Renal cortex interstitium (tissue), 11 donors: ENCODE data around the gene IGSF21. TPM values are rescaled to one million over a fixed set of nuclear protein-coding genes. Genes with fewer than 3 reads are reported as not detected.

Source experiments
- DNase-seq, 11 donors: peaks; one replicate each; pipeline ENCODE4 v3.0.0-alpha.2; 2013; ENCODE audit warnings: low read depth in 9 of 11, low spot score in 4 of 11; ENCODE audit errors: extremely low read depth in 1 of 11
- polyA plus RNA-seq, 3 donors: library from polyadenylated mRNA; unstranded; fragments of 120-200 nt; gene quantifications; one replicate each; pipeline ENCODE4 v1.2.1, GENCODE V29; 2013; ENCODE audit not compliant: insufficient read length in 3 of 3

IGSF21 gene
- polyA plus RNA-seq, 3 donors: 0.22 to 0.26 (median 0.26) TPM

DNA sequence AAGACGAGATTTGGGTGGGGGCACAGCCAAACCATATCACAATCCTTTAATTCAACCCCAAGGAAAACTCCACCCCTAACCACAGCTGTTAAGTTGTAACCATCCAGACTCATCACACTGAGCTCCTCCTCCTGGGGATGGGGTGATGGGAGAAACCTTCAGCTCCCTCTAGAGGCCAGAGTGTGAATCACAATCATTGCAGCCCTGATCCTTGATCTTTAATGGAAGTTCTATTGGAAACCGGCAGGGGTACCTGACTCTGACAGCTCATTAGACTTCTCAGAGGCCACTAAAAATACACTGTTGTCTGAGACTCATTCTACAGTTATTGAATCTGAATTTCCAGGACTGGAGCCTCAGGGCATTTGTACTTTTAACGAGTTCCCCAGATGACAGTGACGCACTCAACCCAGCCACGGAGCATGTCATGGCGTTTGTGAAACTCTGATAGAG lies 127.2 kb downstream of the IGSF21 start:
- DNase-seq: peak in 9 of 11 donors; percentile 3 to 27 (median 11)

DNA sequence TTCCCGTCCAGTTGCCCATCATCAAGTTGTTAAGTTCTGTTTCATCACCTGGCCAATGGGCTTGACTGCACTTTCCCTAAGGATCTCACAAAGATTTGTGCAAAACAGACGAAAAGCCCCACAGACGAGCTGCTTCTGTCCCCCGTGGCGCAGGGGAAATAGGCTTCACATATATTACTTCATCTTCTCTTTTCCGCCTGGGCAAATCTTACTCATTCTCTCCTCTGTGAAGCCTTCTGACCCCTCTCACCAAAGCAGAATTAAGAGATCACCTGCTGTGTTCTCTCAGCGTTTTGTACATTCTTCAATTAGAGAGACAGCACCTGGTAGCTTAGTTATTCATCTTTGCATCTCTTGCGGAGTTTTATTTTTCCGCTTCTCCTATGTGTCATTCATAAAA lies 129.8 kb downstream of the IGSF21 start:
- no peak for DNase-seq

DNA sequence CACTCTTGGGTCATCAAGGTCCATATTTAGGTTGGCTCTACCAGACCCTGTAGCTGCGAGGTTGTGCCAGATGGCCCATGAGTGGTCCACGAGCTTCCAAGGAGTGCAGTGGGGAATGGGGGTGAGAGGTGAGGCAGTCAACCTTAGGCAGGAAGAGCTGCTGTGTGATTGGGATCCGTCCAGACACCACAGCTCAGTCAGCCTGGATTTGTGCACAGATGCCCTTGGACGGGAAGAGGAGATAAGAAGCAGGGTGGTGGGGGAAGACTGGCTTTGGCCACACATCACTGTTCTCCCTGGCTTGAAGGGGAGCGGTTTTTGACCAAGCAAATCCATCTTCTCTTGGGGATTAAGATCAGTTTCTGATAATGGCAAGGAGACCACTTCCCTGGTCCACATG lies 130.6 kb downstream of the IGSF21 start:
- no peak for DNase-seq

DNA sequence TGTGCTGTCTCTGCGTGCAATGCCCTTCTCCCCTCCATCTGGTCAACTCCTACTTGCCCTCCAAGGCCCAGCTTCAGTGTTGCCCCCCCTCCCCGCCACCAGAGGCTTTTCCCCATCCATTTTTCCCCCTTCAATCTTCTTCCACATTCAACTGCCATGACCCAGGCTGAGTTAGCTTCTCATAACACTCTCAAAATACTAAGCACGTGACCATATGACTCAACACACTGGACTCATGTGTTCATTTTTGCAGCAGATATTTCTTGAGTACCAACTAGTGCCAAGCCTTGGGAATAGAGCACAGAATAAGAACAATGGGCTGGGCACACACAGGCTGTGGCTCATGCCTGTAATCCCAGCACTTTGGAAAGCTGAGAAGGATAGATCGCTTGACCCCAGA lies 132.1 kb downstream of the IGSF21 start:
- no peak for DNase-seq

DNA sequence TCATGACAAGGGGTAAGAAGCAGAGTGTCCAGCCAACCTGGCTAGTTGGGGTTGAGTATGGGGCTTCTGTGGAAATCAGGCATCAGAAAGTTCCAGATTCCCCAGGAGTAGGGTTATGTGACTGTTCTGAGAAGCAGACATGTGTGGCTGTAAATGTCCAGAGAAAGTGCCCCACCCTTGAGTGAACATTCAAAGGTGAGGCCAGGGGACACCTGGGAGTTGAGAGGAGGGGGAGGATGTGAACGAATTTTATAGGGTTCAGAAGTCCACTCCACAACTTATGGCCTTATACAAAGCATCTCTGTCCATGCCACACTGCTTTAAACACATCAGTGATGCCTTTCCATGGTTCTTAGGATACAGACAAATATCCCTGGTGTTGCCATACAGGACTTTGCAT lies 133.3 kb downstream of the IGSF21 start:
- DNase-seq: no peak

DNA sequence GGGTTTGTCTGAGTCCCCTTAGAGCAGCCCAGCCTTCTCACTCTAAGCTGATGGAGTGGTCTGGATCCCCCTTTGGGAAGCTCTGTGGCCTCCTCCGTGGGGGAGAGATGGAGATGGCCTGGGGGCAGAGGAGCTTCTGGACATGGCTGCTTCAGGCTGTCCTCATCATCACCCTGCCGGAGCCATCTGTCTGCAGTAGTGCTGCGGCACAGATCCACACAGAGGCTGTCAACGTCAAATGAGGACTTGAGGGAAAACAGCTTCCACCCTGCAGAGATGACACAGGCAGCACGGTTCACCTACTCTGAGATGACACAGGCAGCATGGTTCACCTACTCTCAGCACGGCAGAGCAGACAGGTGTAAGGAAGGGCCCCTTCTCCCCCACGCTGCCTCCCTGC lies 134.3 kb downstream of the IGSF21 start:
- no peak for DNase-seq

DNA sequence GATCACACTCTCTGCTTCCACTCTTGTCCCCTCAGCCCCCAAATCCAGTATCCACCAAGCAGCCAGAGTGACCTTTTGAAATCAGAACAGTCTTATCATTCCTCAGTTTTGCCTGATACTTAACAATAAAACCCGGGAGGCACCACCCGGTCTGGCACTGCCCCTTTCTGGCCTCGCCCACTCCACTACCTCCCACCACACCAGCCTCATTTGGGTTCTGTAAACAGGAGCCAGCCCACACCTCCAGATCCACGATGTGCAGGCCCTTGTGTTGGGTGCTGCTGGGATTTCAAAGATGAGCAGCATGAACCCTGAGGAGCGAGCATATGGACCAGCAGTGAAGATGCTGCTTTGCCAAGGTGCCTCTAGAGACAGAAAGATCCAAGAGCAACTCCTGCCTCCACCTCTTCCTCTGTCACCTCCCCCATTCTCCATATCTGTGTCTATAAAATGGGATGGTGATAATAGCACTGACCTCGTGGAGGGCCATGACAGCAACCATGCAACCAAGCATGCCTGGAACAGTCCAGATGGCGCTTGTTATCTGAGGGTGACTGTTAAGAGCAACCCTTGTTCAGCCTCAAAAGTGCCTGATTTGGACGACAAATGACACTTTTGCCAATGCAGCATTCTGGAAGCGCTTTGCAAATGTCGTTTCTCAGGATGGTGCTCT lies 136.0 kb downstream of the IGSF21 start:
- DNase-seq: no peak

DNA sequence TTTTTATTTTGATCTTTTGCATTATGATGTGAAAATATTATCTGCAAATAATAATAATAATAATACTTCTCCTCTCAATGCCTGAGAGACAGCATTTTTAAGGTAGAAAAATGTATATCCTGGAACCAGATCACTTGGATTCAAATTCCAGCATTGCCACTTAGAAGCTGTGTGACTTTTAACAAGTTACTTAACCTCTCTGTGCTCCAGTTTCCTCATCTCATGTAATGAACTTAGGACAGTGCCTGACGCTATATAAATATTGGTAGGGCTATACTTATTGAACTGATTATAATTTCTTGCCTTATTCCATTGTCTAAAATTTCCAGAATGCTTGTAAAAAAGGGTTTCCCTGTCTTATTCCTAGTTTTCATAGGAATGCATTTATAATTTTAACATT lies 137.2 kb downstream of the IGSF21 start:
- DNase-seq: no peak

DNA sequence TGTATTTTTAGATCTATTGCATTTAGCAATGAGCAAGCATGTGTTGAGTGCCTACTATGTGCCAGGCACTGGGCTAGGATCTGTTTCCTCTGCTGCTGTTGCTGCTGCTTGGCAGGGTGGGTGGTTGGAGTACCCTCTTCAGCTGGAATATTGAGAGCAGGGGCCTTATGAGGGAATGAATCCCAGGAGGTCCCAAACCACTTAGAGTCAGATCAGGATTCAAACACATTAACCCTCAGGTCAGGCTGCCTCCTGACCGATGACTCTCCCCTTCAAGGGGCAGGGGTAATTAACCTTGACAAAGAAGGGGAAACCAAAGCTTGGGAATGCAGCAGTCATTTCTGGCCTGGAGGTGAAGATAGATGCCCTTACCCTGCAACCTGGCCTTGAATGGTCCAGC lies 138.0 kb downstream of the IGSF21 start:
- DNase-seq: no peak

DNA sequence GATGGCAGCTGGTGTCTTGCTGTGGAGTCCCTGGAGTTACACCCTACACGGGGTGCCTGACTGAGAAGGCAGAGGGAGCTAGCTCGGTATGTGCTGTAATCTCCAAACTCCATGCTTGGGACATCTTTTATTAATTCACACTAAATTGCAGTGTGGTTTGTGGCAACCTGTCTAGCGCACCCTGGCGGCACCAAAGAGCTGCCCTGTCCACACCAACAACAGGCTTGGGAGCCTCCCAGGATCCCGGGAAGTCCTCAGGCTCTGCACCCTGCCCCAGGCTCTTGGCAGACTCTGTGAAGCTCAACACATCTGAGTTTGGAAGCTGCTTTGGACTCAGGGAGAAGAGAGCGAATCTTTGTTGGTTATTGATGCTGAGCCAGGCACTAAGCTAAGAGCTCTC lies 138.9 kb downstream of the IGSF21 start:
- DNase-seq: no peak

DNA sequence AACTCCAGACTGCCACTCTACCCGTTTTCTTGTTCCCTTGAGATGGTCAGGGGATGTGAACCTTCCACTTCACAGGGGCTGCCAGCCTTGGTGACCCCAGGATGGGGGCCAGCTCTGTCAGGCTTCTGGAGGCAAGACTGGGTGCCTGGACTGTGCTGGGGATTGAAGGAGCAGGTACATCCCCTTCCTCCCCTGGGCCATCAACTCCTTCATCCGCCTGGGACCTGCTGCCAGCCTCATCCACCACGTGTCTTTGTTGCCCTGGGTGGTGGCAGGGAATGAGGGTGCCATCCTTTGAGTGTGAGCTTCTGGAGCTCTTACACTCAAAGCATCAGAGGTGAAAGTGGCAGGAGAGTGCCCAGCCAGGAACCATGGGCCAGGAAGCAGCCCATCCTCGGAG lies 139.6 kb downstream of the IGSF21 start:
- DNase-seq: no peak

DNA sequence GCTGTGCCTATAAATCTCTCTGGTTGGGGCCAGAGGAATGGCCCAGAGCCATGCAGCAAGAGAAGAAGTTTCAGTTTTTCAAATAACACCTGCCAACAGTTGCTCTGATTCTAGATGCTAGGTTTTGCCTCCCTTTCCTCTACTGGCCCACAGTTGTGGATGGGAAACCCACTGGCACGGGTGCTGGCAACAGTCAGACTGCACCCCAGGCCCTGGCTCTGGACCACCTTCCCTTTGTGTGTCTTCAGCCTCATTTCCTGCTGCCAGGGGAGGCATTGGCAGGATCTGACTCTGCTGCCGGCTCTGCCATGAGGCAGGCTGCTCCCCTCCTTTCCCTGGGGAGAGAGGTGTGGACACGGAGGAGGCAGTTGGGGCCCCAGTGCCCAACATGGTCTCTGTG lies 142.0 kb downstream of the IGSF21 start:
- no peak for DNase-seq

DNA sequence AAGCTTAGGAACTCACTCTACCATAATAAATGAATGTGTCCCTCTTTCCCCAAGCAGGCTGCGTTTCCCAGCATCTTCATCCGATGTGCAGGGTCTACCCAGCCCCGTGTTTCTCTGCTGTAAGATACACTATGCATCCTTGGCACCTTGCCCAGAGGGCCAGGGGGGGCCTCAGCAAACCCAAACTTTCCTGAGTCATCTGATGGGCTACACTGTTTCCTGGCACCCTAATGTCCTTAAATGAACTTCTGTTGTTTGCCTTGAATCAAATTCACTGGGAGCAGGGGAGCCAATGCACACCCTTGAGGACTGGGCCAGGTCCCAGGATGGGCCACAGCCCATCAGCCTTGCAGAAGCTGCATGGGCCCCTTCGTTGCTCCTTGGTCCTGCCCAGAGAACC lies 145.5 kb downstream of the IGSF21 start:
- no peak for DNase-seq

DNA sequence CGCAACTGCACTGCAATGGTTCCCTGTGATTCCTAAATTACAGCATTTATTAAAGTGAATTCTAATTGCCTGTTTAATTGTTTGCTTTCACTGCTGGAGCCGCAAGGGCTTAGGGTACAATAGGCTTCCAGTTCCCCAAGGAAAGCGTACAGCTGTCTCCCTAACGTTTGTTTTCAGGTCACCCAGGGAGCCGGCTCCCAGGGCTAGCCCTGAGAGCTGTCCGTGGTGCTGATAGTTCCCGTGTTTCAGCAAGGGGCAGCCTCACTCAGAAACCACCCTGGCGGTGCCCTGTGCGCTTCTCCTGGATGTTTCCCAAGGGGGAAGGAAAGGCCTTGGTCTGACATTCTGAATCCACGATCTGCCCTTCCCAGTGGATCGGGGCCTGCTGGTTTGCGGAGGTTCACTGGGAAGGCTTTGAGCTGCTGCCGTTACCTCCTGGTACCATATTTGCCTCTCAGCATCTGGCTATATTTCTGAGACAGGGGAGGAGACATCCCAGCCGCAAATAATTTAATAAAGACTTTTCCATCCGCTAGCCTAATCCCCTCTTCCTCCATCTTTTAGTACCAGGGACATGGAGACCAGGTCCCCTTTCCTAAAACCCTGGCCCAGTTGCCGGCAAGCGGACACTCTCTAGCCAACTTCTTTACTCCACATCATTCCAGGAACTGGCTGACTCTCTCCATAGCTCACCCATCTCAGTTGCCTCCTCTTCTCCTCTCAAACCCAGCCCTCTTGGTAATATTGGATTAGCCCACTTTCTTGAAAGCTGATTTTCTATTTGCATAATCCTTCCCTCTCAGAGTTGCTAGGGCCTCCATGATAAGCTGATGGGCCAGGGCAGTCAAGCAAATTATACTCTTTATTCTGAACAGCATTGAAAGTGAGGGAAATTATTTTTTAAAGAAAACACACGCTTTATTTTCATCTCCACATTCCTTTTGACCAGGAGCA lies 149.0 kb downstream of the IGSF21 start:
- DNase-seq: peak; percentile 45 to 87 (median 77)

DNA sequence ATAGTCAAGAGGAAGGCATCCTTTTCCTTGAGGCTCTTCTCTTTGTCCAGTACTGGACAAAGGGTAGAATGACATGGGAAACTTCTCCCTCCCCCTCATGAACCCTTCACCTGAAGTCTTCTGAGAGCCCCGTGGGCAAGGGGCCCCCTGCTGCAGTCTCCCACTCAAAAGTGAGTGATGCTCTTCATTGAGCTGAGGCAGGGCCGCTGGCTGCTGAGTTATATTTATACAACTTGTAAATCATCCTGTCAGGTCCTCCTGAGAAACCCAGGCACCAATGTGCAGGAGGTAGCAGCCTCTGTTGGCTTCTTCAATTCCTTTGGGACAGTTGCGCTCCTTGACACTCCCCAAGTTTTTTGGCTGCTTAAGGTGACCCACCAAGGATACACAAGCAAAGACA lies 150.2 kb downstream of the IGSF21 start:
- no peak for DNase-seq

DNA sequence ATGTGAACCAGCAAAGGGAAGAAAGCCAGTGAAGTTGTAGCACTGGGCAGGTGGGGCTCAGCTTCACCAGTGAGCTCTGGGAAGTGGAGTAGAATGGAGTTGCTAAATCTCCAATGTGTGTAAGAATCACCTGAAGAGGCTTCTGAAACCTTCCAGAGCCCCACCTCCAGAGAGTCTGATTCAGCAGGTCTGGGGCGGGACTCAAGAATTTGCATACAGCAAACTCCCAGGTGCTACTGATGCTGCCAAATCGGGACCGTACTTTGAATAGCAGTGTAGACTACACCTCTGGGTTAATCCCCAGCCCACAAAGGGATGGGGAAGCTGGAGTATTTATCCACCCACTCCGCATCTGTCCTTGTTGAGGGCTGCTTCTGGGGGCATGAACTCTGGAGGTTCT lies 154.3 kb downstream of the IGSF21 start:
- DNase-seq: no peak

DNA sequence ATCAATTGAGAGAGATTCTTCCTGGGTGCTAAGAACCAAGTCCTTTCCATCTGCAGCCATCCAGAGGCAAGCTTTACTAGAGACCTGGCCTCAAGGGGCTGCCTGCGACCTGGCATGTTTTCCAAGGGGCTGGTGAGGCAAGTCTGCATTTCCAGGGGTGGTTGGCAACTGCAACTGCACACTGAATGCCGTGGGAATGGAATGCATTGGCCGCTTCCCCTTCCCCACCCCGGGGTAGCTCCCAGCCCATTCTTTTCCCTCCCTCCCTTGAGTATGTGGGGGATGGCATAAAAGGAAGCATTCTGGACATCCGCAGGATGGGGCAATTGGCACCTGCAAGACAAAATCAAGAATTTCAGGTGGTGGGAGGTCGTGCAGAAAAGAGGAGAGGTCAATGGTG lies 155.1 kb downstream of the IGSF21 start:
- no peak for DNase-seq

DNA sequence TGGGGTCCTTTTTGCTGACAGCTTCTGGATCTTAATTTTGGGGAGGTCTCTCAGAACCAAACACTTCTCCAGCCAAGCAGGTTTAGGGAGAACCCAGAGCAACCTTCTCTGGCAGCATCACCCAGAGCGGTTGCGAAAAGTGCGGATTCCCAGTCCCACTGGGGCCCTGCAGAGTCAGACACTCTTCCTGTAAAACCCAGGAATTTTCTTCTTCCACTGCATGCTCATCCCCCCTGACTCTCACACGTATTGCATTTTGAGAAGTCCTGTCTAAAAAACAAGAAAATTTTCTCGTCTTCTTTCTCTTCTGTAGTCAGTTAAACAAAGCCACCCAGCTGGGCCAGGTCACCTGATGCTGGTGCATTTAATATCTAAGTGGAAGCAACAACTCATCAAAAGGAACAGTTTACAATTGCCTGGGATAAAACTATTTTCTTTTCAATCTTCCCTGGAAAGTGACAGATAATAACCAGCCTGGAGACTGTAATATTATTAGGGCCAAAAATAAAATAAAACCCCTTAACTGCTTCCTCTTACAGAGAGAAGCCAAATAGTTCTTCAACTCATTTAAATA lies 156.0 kb downstream of the IGSF21 start:
- DNase-seq: no peak

DNA sequence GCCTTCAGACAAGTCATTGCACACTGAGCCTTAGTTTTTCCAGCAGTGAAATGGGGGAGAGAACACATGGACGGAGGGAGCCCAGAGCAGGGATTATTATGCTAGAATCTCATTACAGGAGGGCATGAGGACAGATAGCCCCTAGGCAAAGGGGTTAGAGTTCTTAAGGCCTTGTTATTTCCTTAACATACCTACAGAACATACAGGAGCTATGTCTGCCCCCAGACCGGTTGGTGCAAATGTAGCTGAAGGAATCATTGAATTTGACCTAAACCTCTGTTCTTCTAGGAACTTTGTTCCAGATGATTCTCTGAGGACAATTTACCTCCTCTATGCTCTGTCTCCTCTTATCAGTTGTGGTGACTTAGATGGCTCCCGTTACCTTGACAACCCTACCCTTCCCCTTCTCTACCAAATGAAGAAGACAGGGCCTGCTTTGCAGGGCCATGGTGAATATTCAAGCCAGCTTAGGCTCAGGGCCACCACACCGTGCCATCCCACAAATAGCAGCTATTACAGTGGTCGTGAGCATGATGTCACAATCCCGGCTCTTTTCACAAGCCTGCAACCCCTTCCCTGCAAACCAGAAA lies 156.9 kb downstream of the IGSF21 start:
- no peak for DNase-seq

DNA sequence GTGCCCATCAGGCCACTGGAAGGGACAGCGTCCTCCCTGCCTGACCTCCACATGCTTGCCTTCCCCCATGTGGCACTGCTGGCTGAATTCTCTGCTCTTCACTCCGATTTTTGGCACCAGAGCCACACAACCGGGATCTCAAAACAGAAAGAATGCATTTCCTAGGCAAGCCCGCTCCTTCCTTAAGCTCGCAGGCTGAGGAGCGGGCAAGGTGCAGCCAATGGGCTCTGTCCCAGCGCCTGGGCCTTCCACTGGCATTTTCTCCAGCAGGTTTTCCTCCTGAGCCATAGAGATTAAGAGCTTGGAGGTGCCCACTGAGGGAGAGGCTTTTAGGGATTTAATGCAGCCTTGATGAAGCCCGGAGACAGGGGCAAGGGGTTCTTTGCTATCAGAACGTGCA lies 158.0 kb downstream of the IGSF21 start:
- DNase-seq: no peak
